SU-DHL-6 (cell line): ENCODE results near the gene IL1R2.

ENCODE experiments used
- H2AFZ ChIP-seq: fragments of 200-600 bp; sonication (generic); 2 replicates; pipeline ENCODE4 v1.6.1; 2014; ENCODE audit warnings: low read depth, mild to moderate bottlenecking, moderate library complexity, mixed read lengths, antibody characterized with exemption, low read length; ENCODE audit not compliant: severe bottlenecking
- H3F3A ChIP-seq: fragments of 200-600 bp; shearing (Covaris generic); 2 replicates; pipeline ENCODE4 v1.6.0; 2016; ENCODE audit warnings: antibody characterized with exemption, mild to moderate bottlenecking; ENCODE audit not compliant: insufficient read depth
- H3K27ac ChIP-seq: fragments of 200-600 bp; sonication (generic); 2 replicates; pipeline ENCODE4 v1.5.1; 2016; ENCODE audit warnings: low read depth, mild to moderate bottlenecking, low read length, moderate library complexity, mixed read lengths
- H3K27me3 ChIP-seq: fragments of 200-600 bp; sonication (generic), shearing (Covaris generic); 2 replicates; pipeline ENCODE4 v1.6.0; 2014; ENCODE audit warnings: mild to moderate bottlenecking, low read length
- H3K36me3 ChIP-seq: fragments of 200-600 bp; sonication (generic); 2 replicates; pipeline ENCODE4 v1.6.1; 2014; ENCODE audit warnings: mild to moderate bottlenecking, low read length, mixed read lengths
- H3K4me2 ChIP-seq: fragments of 300-600, 200-600 bp; shearing (Covaris generic), sonication (generic); 2 replicates; pipeline ENCODE4 v1.6.0; 2014; ENCODE audit warnings: low read length, low read depth, mild to moderate bottlenecking; ENCODE audit not compliant: poor library complexity, severe bottlenecking
- H3K4me3 ChIP-seq: fragments of 200-600 bp; sonication (generic); 2 replicates; pipeline ENCODE4 v1.5.1; 2014; ENCODE audit warnings: antibody characterized with exemption, low read length, mild to moderate bottlenecking, mixed read lengths; ENCODE audit not compliant: insufficient read depth, poor library complexity, severe bottlenecking
- H3K79me2 ChIP-seq: fragments of 200-600 bp; sonication (generic); 2 replicates; pipeline ENCODE4 v1.6.1; 2014; ENCODE audit warnings: mild to moderate bottlenecking, low read length, moderate library complexity; ENCODE audit not compliant: insufficient read depth
- H3K9ac ChIP-seq: fragments of 200-600 bp; sonication (generic); 2 replicates; pipeline ENCODE4 v1.7.0; 2014; ENCODE audit warnings: mild to moderate bottlenecking, low read length
- H3K9me2 ChIP-seq: fragments of 200-600 bp; sonication (generic); replicated peaks from 2 replicates; pipeline ENCODE4 v1.6.1; 2014; ENCODE audit warnings: low read length; ENCODE audit not compliant: insufficient read depth
- H3K9me3 ChIP-seq: fragments of 200-600 bp; sonication (generic); 2 replicates; pipeline ENCODE4 v1.6.1; 2014; ENCODE audit warnings: low read length, mixed read lengths; ENCODE audit not compliant: insufficient read depth
- H4K20me1 ChIP-seq: fragments of 200-600 bp; sonication (generic); 2 replicates; pipeline ENCODE4 v1.6.1; 2014; ENCODE audit warnings: low read depth, mild to moderate bottlenecking, antibody characterized with exemption, low read length, moderate library complexity, mixed read lengths
- CTCF ChIP-seq: fragments of 200-600 bp; sonication (generic); IDR thresholded peaks from one replicate; pipeline ENCODE4 v1.5.1; 2017; ENCODE audit warnings: antibody characterized with exemption, mild to moderate bottlenecking, low read length, moderate library complexity; ENCODE audit not compliant: insufficient read depth, poor library complexity, severe bottlenecking
- EZH2phosphoT487 ChIP-seq: fragments of 200-600 bp; sonication (generic), shearing (Covaris generic); conservative IDR thresholded peaks from 2 replicates; pipeline ENCODE4 v1.6.1; 2018; ENCODE audit warnings: mild to moderate bottlenecking, antibody characterized with exemption, low read length, moderate library complexity, mixed read lengths

Gene IL1R2

GRCh38 chr2:102027036-102027980 is 35.5 kb downstream of the IL1R2 start:
- no peaks in the 10 kb centered on the region for H4K20me1 ChIP-seq
- H3K36me3 ChIP-seq = no peaks in the 10 kb centered on the region
- H3K9me3 ChIP-seq = no peaks in the 10 kb centered on the region
- H3K4me3 ChIP-seq = no peak overlapping the region
- no peak overlapping the region for H3K9ac ChIP-seq
- TF ChIP-seq CTCF (no peak), EZH2phosphoT487 (no peak)
- H3K27ac ChIP-seq = no peak overlapping the region
- H3K4me2 ChIP-seq = no peak overlapping the region
- H2AFZ ChIP-seq = no peak overlapping the region
- H3K9me2 ChIP-seq = no peaks in the 10 kb centered on the region
- H3K27me3 ChIP-seq = no peaks in the 10 kb centered on the region
- no peaks in the 10 kb centered on the region for H3F3A ChIP-seq
- no peaks in the 10 kb centered on the region for H3K79me2 ChIP-seq

DNA sequence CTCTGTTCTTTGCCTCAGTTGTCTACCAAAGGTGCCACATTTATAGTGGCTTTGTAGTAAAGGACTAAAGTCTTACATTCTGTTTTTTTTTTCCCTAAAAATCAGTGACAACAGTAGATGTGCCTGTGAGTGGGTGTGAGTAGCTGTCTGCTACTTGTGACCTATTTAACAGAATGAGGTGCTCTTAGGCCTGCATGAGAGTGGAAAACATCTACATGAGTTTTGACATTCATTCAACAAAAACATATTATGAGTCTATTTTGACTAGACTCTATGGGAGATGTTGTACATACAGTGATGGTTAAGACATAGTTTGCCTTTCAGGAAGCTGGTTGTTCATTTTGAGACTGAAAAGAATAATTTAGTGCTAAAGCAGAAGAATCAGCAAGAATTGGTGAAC is 36.7 kb downstream of the IL1R2 start:
- H3K4me2 ChIP-seq = no peak overlapping the region
- no peaks in the 10 kb centered on the region for H3K27me3 ChIP-seq
- no peak for TF ChIP-seq CTCF
- TF ChIP-seq EZH2phosphoT487 = no peak
- H2AFZ ChIP-seq = no peak overlapping the region
- H3F3A ChIP-seq = no peaks in the 10 kb centered on the region
- no peak overlapping the region for H3K9ac ChIP-seq
- H3K9me3 ChIP-seq = no peaks in the 10 kb centered on the region
- H3K9me2 ChIP-seq = no peaks in the 10 kb centered on the region
- H4K20me1 ChIP-seq = no peaks in the 10 kb centered on the region
- no peaks in the 10 kb centered on the region for H3K79me2 ChIP-seq
- H3K36me3 ChIP-seq = no peaks in the 10 kb centered on the region
- no peak overlapping the region for H3K4me3 ChIP-seq
- H3K27ac ChIP-seq = no peak overlapping the region

- Histone ChIP-seq H2AFZ (no peak overlapping the region), H3K9me3 (no peaks in the 10 kb centered on the region), H3K9ac (no peak overlapping the region), H3K9me2 (no peaks in the 10 kb centered on the region), H3K36me3 (no peaks in the 10 kb centered on the region), H3K4me3 (no peak overlapping the region), H3K4me2 (no peak overlapping the region), H3K79me2 (no peaks in the 10 kb centered on the region), H3K27me3 (no peaks in the 10 kb centered on the region), H3F3A (no peaks in the 10 kb centered on the region), H4K20me1 (no peaks in the 10 kb centered on the region), H3K27ac (no peak overlapping the region)
- no peak for TF ChIP-seq EZH2phosphoT487
- no peak for TF ChIP-seq CTCF
These were observed 37.6 kb downstream of the IL1R2 start for GRCh38 chr2:102029405-102029804.
